ENCODE results near the gene PLA2G6.

The PLA2G6 gene

DNA sequence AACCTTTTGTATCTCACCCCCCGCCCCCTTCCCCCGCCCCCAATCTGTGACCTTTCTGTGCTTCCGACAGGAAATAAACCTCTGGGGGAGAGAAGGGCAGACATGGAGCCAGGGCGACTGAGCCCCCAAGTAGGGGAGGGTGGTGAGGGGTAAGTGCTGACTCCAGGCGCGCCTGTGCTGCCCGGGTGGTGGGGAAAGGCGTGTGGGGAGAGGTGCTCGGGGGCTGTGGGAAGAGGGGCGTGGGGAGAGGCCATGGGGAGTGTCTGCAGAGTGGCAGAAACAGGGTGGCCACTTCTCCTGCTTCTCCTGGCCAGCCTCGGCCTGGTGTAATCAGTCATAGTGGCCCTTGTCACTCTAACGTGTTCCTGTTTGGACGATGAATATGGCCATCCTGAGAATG lies 105.7 kb downstream of the PLA2G6 start:
- DNase-seq (ENCODE audit: low read depth) = no peak
- no peak for TF ChIP-seq CTCF (IDR thresholded peaks at IDR 0.05; ENCODE audit: control insufficient read depth, extremely low read depth, insufficient read depth)
- no peak overlapping the region for H3K4me3 ChIP-seq (ENCODE audit: low read depth, low read length)

DNA sequence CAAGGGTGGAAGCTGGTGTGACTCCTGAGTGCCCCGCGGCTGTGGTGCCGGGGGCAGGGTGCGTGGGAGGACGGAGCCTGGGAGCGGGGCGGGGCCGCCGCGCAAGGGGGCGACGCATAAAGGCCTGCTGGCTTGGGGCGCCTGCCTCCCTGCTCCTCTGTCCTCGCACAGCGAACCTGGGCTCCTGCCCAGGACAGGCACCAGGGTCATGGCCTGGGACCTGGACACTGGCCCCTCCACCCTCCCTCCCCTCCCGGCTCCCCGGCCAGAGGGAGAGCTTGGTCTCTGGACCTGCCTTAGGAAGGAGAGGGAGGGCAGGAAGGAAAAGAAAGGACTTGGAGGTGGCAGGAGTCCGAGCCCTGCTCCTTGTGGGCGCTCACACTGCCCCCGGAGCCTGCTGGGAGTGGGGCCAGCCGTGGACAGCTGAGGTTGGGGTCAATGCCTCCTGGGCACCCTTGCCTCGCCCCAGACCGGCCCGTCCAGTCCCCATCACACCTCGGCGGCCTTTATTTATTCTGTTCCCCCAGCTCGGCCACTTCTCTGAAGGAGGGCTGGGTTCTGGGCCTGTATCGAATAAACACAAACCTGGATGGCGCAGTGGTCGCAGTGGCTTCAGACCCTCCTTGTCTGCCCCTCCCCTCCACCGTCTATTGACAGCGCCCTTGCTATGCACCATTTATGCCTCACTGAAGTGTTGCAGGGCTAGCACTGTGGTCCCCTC lies 106.4 kb downstream of the PLA2G6 start:
- no peak for DNase-seq (ENCODE audit: low read depth)
- TF ChIP-seq CTCF (IDR thresholded peaks at IDR 0.05; ENCODE audit: control insufficient read depth, extremely low read depth, insufficient read depth) = no peak
- H3K4me3 ChIP-seq (ENCODE audit: low read depth, low read length) = no peak overlapping the region

DNA sequence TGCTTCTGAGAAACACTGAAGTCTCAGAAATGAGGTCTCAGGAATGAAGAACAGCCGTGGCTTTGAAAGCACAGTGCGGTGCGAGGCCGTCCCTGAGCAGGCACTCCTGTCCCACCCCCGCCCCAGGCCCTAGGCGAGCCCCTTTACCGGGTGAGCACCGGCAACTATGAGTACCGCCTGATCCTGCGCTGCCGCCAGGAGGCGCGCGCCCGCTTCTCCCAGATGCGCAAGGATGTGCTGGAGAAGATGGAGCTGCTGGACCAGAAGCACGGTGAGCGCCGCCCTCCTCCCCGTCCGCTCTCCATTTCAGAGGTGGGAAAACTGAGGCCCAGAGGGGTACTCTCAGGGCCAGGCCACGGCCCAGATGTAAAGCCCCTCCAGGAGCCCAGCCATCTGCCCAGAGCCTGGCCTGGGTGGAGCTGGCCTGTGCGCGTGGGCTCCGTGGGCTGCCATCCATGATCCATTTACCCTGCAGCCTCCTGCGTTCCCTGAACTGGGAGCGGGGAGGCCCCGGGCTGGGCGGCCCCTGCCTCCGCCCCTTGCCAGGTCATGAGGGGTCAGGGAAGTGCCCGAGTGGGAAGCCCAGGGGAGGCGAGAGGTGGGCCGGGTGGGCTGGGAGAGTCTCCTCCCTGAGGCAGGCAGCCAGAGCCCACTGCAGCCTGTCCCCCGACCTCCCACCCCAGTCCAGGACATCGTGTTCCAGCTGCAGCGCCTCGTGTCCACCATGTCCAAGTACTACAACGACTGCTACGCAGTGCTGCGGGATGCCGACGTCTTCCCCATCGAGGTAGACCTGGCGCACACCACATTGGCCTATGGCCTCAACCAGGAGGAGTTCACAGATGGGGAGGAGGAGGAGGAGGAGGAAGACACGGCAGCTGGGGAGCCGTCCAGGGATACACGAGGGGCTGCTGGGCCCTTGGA lies 107.2 kb downstream of the PLA2G6 start:
- H3K4me3 ChIP-seq (ENCODE audit: low read depth, low read length) = no peak overlapping the region
- no peak for DNase-seq (ENCODE audit: low read depth)
- no peak for TF ChIP-seq CTCF (IDR thresholded peaks at IDR 0.05; ENCODE audit: control insufficient read depth, extremely low read depth, insufficient read depth)

DNA sequence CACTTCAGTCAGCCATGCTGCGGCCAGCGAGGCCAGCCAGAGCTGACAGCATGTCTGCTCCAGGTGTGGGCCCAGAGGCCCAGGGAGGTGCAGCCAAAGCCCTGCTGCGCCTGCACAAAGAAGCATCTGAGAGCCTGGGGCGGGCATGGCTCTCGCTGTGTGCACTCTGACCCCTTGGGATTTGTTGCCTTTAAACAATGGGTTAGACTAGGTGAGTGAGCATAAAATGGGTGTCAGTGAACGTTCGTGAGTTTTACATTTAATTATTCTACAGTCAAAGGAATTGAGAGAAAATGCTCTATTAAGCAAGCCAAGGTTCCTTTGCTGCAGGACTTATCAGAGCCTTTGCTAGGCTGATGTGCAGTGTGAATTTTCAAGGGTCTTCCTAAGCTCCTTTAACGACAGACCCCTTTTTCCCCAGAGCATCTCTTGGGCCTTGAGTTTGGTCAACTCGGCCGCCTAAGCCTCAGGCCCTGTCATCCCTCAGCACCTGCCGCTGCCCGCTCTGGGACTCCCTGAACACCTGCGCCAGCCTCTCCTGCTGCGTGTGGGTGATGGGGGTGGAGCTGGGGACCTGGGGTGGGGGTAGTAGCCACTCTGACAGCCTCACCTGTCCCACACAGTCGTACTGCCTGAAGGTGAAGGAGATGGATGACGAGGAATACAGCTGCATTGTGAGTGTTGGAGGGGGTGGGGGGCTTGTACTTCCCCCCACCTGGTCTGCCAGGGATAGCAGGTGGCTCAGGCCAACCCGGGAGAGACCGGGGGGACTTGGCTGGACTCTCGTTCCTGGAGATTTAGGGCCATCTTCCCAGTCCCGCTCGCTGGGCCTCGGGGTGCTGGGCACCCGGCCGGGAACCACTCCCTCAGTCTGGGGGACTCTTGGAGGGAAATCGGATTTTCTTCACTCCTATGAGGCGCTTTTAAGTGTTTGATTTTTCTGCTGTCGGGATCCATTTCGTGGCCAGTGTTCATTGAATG lies 108.2 kb downstream of the PLA2G6 start:
- H3K4me3 ChIP-seq (ENCODE audit: low read depth, low read length) = no peak overlapping the region
- no peak for TF ChIP-seq CTCF (IDR thresholded peaks at IDR 0.05; ENCODE audit: control insufficient read depth, extremely low read depth, insufficient read depth)
- no peak for DNase-seq (ENCODE audit: low read depth)

GRCh38 chr22:38072322-38073149 lies 109.1 kb downstream of the PLA2G6 start:
- no peak overlapping the region for H3K4me3 ChIP-seq (ENCODE audit: low read depth, low read length)
- no peak for DNase-seq (ENCODE audit: low read depth)
- no peak for TF ChIP-seq CTCF (IDR thresholded peaks at IDR 0.05; ENCODE audit: control insufficient read depth, extremely low read depth, insufficient read depth)
